ENCODE results near the gene URB1.

DNA sequence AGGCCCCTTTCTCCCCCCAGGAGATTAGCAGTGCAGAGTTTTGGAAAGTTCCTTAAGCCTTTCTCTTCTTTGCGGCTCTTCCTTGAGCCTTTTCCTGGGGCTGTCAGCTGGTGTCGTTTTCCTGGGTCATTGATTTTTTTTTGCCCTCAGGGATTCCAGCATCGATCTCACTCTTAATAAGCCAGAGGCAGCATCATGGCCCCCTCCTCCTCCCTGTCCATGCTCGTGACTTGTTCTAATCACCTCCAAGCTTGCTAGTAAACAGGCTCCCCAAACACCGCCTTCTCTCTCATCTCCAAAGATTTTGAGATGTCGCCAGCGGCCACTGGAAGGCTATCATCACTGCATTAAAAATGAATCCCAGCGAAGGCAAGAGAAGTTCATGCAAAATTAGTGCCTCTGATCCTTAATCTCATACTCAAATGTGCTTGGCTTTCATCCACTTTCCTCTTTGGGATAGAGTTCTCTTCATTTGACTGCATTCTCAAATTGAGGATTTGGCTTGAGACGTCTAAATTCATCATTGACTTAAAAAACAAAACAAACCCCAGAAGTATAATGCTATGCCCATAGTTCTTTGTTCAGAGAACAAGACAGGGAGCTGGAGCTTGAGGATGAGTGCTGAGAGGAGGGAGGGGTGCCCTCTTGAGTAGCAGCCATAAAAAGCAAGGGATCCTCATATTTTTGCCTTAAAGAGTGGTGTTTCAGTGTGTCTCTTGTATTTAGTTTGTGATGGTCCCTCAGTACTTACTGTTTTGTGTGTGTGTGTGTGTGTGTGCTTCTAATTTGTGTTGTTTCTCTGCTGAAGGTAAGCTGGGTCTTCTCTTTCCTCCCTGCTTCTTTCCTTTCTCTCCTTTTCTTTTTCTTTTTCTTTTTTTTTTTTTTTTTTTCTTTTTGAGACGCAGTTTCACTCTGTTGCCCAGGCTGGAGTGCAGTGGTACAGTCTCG lies 22.9 kb upstream of the URB1 start:
- no peak for TF ChIP-seq POLR2A (IDR thresholded peaks at IDR 0.05)
- TF ChIP-seq, protein P1, sequence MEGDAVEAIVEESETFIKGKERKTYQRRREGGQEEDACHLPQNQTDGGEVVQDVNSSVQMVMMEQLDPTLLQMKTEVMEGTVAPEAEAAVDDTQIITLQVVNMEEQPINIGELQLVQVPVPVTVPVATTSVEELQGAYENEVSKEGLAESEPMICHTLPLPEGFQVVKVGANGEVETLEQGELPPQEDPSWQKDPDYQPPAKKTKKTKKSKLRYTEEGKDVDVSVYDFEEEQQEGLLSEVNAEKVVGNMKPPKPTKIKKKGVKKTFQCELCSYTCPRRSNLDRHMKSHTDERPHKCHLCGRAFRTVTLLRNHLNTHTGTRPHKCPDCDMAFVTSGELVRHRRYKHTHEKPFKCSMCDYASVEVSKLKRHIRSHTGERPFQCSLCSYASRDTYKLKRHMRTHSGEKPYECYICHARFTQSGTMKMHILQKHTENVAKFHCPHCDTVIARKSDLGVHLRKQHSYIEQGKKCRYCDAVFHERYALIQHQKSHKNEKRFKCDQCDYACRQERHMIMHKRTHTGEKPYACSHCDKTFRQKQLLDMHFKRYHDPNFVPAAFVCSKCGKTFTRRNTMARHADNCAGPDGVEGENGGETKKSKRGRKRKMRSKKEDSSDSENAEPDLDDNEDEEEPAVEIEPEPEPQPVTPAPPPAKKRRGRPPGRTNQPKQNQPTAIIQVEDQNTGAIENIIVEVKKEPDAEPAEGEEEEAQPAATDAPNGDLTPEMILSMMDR (IDR thresholded peaks at IDR 0.05), result no peak

Measured in Peyer's patch (tissue), 4 donors.